ENCODE results near the gene CLEC4M.

The CLEC4M gene

DNA sequence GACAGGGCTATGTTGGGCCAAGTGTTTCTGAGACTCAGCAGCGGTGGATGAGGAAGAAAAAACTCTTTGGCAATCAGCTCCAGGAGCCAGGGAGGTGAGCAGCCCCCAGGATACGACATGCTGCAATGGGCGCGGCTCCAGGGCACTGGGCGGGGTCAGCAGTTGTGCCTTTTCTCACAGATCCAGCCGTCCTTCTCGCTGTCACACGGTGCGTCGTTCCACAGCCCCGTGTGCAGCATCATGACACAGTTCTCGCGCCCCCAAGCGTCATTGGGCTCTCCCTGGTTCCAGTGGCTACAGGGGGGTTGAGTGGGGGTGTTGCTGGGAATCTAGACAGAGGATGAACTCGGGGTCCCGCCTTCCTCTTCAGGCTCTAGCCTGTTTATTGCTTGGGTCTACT, 33.8 kb upstream of the CLEC4M start:
- no peak overlapping the region for H3K4me3 ChIP-seq (ENCODE audit: low read depth, low read length)
- TF ChIP-seq, protein P1, sequence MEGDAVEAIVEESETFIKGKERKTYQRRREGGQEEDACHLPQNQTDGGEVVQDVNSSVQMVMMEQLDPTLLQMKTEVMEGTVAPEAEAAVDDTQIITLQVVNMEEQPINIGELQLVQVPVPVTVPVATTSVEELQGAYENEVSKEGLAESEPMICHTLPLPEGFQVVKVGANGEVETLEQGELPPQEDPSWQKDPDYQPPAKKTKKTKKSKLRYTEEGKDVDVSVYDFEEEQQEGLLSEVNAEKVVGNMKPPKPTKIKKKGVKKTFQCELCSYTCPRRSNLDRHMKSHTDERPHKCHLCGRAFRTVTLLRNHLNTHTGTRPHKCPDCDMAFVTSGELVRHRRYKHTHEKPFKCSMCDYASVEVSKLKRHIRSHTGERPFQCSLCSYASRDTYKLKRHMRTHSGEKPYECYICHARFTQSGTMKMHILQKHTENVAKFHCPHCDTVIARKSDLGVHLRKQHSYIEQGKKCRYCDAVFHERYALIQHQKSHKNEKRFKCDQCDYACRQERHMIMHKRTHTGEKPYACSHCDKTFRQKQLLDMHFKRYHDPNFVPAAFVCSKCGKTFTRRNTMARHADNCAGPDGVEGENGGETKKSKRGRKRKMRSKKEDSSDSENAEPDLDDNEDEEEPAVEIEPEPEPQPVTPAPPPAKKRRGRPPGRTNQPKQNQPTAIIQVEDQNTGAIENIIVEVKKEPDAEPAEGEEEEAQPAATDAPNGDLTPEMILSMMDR (IDR thresholded peaks at IDR 0.05; ENCODE audit: low read depth, low read length) = no peak

DNA sequence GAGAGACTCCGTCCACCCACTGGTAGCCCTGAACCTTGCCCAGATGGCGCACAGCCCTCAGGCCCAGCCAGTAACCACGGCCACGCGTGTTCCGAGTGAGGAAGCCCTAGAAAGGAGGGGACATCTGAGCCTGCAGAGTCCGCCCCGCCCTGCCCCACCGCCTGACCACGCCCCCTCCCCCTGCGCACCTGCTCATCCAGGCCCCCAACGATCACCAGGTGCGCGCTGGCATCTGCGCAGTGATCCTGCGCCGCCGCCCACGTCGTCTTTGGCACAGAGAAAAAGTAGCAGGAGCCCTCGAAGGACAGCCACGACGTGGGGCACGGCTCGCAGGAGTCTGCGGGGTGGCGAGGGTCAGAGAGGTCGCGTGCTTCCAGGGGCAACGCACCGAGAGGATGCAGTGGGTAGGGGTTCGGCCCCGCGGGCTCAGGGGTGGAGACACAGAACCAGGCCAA, 33.2 kb upstream of the CLEC4M start:
- TF ChIP-seq, protein P1 (IDR thresholded peaks at IDR 0.05; ENCODE audit: low read depth, low read length) = no peak
- H3K4me3 ChIP-seq (ENCODE audit: low read depth, low read length) = no peak overlapping the region

DNA sequence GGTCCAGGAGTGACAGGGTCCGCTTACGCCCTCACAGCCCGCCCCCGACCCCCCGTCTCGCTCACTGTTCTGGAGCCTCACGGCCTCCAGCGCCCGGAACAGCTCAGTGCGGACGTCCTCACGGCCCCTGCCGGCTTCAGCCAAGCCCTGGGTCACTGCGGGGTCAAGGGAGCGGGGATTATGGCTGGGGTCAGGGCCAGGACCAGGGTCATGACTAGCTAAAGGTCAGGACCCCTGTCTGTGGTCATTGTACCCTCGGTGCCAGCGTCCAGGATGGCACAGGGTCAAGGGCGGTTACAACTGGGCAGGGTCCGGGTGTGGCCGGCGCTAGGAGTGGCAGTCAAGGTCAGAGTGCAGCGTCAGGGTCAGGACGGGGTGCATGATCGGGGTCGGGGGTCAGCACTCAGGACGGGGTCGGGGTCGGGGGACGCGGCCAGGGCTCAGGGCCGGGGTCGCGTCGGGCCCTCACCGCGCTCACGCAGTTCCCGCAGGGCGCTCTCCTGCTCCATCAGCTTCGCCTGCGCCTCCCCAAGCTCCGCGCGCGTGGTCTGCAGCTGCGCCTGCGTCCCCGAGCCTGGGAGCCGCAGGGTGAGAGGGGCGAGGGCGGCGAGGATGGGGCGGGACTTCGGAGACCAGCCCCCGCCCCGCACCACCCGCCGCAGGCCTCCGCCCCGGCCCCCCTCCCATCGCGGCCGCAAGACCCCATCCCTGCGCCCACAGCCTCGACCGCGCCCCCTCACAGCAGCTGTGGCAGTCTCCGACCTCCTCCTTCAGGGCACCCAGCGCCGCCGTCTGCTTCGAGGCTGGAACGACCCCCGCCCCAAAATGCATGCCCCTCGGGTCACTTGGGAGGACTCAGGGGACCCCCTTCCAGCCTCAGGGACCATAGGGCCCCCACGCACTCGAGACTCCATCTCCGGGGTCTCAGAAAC, 32.5 kb upstream of the CLEC4M start:
- TF ChIP-seq, protein P1 (IDR thresholded peaks at IDR 0.05; ENCODE audit: low read depth, low read length) = no peak
- no peak overlapping the region for H3K4me3 ChIP-seq (ENCODE audit: low read depth, low read length)

DNA sequence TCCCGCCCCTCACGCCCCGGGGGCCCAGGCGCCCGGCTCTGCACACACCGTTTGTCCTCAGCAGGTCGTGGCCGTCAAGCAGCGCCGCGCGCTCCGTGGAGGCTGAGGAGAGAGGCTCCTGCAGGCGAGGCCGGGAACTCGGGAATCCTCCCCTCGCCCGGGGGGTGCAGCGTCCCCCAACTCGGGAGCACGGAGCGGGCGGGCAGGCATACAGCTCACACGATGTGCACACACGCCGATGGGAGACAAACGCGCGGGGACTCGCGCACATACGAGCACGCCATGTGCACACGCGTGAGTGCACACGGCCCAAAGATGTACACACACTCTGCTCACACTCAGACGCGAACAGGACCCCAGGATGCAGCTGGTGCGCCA, 31.8 kb upstream of the CLEC4M start:
- no peak overlapping the region for H3K4me3 ChIP-seq (ENCODE audit: low read depth, low read length)
- TF ChIP-seq, protein P1 (IDR thresholded peaks at IDR 0.05; ENCODE audit: low read depth, low read length) = no peak

DNA sequence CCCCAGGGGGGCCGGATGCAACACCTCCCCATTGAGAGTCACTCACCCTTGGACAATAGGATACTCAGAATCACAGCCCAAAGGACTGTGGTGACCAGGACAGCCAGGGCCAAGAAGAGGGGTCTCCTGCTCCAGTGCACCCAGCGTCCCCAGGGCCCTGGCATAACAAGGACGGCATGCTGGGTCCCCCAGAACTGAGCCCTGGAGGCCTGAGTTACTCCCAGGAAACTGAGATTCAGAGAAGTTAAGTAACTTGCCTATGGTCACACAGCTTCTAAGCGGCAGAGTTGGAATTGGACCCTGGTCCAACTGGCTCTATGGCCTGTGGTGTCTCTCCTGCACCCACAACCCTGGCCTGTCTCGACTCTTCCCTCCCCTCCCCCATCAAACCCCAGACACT, 31.4 kb upstream of the CLEC4M start:
- TF ChIP-seq, protein P1 (IDR thresholded peaks at IDR 0.05; ENCODE audit: low read depth, low read length) = no peak
- no peak overlapping the region for H3K4me3 ChIP-seq (ENCODE audit: low read depth, low read length)

DNA sequence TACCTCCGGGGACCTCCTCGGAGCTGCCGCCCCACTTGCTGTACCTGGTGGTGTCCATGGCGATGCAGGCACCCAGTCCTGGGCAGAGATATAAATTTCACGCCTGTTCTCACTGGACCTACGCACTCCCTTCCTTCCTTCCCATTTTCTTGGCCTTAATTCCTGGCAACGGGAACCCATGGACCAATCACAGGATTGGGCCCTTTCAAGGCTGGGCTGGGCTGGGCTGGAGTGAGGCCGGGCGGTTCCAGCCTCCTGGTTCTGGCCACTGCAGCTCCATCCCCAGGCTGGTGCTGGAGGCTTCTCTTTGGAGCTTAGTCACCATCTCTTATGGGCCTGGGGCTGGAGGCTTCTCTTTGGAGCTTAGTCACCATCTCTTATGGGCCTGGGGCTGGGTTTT, 31.0 kb upstream of the CLEC4M start, which contains the start of gene CLEC4G:
TSS of gene CLEC4G (minus strand) at position 66 of the 400 bp plus-strand sequence. CDS start at position 58, 8 bp downstream.
- no peak within 1 kb of the TSS for H3K4me3 ChIP-seq (ENCODE audit: low read depth, low read length)
- TF ChIP-seq, protein P1 (IDR thresholded peaks at IDR 0.05; ENCODE audit: low read depth, low read length) = no peak

DNA sequence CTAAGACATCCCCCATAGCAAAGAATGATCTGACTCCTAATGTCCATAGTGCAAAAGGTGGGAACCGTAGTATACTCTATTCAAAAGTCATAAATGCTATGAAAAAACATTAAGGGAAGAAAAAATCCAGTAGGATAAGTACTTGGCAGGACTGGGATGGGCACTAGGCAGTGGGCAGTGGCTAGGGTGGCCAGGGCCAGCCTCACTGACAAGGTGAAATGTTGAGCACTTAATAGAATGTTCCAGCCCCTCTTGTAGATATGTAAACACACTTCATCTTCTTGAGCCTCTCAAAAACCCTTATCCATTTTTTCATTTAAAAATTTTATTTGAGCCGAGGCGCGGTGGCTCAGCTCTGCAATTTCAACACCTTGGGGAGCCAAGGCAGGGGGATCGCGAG, 29.7 kb upstream of the CLEC4M start:
- no peak overlapping the region for H3K4me3 ChIP-seq (ENCODE audit: low read depth, low read length)
- TF ChIP-seq, protein P1 (IDR thresholded peaks at IDR 0.05; ENCODE audit: low read depth, low read length) = no peak

Measured in WI38 (cell line).